GM12873 (cell line): ENCODE data around the gene TMEM63C.

ENCODE experiments used
- TF ChIP-seq, protein P1 (sequence below): IDR thresholded peaks from 2 replicates; pipeline ENCODE4 v1.5.1; 2012; ENCODE audit warnings: low read depth, mild to moderate bottlenecking, moderate library complexity, low read length, control low read depth; ENCODE audit not compliant: insufficient read depth; ENCODE audit errors: missing control alignments

TMEM63C gene

DNA sequence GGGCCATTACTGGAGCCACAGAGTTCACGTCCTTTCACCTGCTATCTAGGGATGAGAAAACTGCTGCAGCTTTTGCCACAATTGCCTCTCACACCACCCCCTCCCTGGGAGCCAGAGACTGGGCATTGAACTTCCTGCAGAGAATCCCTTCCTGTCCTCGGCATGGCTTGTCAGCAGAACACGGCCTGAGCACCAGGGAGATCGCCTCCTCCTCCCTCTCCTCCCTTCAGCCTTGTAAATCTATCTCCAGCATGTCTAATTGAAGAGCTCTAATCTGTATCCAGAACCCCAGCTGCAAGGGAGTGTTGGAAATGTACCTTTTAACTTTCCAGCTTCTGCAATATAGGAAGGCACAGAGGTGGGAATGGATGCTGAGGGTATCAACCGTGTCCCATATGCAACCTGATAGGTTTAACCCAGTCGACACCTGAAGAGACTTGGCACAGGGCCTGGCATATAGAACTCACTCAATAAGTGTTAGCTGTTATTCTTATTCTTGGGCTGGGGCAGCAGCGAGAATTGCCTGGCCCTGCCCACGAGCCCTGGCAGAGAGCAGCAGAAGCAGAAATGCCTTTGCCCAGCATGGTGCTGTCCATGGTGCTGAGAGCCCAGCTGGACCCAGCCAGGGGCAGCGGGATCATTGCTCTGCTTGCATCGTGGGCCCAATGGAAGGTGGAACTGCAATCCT lies 26.8 kb downstream of the TMEM63C start:
- TF ChIP-seq, protein P1, sequence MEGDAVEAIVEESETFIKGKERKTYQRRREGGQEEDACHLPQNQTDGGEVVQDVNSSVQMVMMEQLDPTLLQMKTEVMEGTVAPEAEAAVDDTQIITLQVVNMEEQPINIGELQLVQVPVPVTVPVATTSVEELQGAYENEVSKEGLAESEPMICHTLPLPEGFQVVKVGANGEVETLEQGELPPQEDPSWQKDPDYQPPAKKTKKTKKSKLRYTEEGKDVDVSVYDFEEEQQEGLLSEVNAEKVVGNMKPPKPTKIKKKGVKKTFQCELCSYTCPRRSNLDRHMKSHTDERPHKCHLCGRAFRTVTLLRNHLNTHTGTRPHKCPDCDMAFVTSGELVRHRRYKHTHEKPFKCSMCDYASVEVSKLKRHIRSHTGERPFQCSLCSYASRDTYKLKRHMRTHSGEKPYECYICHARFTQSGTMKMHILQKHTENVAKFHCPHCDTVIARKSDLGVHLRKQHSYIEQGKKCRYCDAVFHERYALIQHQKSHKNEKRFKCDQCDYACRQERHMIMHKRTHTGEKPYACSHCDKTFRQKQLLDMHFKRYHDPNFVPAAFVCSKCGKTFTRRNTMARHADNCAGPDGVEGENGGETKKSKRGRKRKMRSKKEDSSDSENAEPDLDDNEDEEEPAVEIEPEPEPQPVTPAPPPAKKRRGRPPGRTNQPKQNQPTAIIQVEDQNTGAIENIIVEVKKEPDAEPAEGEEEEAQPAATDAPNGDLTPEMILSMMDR = no peak

DNA sequence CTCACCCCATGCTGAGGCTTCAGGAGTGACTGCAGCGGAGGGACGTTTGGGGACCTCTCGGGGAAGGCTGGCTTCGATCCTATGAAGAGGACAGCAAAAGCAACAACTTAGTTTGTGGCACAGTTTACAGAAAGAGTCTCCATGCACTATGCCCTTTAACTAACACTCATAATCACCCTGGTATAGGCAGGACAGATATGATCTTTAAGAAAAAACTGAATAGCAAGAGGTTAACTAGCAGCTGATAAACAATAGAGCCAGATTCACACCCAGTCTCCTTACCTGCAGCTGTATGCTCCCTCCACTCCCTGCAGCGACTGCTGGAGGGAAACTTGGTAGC lies 27.4 kb downstream of the TMEM63C start:
- TF ChIP-seq, protein P1 = no peak

DNA sequence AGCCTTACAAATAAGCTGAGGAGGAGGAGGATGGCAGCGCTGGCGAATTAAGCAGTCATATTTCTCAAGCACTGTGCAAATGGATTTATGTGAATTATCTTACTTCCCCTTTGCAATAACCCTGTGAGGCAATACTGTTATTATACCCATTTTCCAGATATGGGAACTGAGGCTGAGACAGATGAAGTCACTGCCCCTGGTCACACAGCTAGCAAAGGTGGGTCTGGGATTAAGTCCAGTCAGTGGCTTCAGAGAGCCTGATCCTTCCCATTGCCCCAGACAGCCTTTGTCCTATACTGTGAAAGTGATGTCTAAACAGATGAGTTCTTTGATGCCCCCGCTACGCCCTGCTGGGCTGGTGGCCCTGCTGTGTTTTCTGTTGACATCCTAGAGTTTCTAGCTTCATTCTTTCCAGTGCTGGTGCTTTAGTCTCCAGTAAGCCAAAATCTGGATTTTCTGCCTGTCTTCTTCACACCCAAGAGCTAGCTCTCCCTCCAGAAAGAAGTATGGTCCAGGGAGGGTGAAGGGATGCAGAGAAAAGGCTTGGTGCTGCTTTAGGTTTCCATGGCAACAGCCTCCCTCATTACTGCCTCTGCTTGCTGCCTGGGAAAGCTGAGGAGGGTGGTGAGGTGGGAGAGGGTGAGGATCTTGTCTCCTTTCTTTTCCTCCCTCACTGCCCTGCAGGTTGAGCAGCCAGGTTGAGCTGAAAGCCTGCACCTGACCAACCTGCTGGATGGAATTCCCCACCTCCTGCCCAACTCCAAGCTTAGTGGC lies 30.7 kb downstream of the TMEM63C start:
- TF ChIP-seq, protein P1 = no peak

DNA sequence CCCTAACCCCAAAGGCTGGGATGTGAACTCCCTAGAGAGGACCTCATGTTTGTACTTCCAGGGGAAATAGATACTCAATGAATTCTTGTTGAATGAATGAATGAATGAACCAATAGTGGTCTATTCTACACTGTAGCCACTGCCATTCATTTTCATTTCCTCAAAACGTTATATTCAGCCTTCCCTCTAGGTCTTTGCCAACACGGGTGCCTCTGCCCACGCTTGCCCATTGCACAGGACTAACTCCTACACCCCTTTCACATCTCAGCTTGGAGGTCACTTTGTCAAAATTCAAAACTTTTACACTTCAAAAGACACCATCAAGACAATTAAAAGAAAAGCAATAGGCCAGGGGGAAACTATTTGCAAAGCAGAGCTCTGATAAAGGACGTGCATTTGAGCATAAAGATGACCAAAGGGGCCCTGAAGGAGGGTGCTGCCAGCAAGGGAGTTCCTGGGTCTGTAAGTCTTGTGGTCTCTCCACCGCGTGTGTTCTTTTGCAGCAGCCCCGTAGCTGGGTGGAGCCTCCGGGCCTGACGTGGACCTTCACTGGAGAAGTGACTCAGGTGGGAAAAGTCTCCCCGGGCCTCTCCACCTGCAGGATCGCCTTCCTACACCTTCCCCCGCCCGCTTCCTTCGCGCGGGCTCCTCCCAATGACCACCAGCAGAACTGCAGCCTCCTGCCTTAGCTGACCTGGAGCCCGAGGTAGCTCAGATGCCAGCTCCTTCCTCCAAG lies 31.5 kb downstream of the TMEM63C start:
- TF ChIP-seq, protein P1 = peak; percentile 87

DNA sequence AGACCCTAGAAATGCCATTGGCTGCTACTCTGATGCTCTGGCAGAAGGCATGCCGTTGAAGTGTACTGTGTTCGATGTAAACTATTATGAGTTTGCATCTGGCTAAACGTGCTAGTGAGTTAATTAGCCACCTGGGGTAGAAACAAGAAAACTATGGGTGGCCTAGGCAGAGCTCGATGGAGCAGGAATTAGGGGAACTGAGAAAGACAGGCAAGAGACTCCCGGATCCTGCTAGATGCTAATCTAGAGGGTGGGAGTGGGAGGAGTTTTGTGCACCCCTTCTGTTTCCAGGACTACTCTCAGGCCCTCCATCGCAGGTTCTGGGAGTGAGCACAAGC lies 32.0 kb downstream of the TMEM63C start:
- TF ChIP-seq, protein P1 = no peak

DNA sequence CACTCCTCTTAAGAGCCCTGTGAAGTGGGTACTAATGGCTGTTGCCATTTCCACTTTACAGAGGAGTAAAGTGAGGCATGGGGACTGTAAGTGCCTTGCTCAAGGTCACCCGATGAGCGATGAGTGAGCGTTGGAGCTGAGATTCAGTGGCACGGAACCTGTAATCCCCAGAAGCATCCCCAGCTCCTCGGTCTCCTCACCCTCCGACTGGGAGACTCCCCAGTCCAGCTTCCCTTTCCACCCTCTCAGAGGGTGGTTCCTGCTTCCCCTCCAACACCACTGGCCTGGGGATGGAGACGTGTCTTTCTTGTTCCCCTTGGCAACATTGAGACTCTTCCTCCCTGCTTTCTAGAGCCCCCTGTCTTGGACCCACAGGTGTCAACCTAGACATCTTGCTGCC lies 32.6 kb downstream of the TMEM63C start:
- TF ChIP-seq, protein P1 = no peak

DNA sequence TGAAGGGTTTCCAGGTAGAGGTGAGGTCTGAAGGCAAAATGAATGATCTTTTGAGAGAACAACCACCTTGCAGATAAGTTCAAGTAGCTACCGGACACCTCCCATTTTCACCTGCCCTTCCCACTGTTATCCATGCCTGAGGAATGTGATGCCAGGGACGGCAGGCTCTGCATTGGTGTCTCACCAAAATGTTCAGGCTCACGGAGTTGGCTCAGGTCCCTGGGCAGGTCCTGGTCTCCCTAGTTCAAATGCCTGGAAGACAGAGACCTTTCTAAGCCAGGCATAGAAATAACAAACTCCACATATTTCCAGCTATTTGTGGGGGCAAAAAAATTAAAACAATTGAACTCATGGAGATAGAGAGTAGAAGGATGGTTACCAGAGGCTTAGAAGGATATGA lies 36.0 kb downstream of the TMEM63C start:
- TF ChIP-seq, protein P1 = no peak
